ENCODE results near the gene DPRX. TPM values are rescaled to one million over a fixed set of nuclear protein-coding genes. Genes with fewer than 3 reads are reported as not detected.

The DPRX gene
- total and polyA plus RNA-seq, 2 donors (not counting 1 experiment from before 2014, with no cell fraction given), result not detected

- Histone ChIP-seq H4K20me1 (ENCODE audit: control insufficient read depth, extremely low read depth, insufficient read depth, low read length) (no peaks in the 10 kb centered on the region), H3K27me3 (ENCODE audit: control insufficient read depth, insufficient read depth, low read length) (no peaks in the 10 kb centered on the region), H3K4me3 (replicated peaks in 1 of 4; ENCODE audit: control extremely low read depth in 1 of 4, insufficient read depth in 1 of 4, low read depth in 3 of 4, low read length in 4 of 4) (no peak overlapping the region), H3K27ac (ENCODE audit: insufficient read depth, low read length) (no peak overlapping the region), H3K9ac (ENCODE audit: insufficient read depth, low read length) (no peak overlapping the region), H3K4me2 (ENCODE audit: extremely low read depth, insufficient read depth, low read length) (no peak overlapping the region), H3K36me3 (ENCODE audit: control insufficient read depth, insufficient read depth, low read length) (no peaks in the 10 kb centered on the region), H3K79me2 (ENCODE audit: control insufficient read depth, insufficient read depth, low read length) (no peaks in the 10 kb centered on the region), H3K9me3 (ENCODE audit: control insufficient read depth, insufficient read depth, low read depth, low read length) (no peaks in the 10 kb centered on the region), H3K4me1 (ENCODE audit: control insufficient read depth, extremely low read depth, insufficient read depth, low read length) (no peaks in the 10 kb centered on the region), H2AFZ (ENCODE audit: low read length) (no peak overlapping the region)
- TF ChIP-seq CTCF (conservative IDR thresholded peaks at IDR 0.05 in 1 of 2, IDR thresholded peaks at IDR 0.05 in 1 of 2; ENCODE audit: low read depth in 1 of 2, low read length in 2 of 2) (no peak), EZH2 (IDR thresholded peaks at IDR 0.05; ENCODE audit: low read length, missing control alignments) (no peak)
- DNase-seq (ENCODE audit: low read depth in 2 of 2), result no peak
Observed at GRCh38 chr19:53594811-53595509, 36.8 kb upstream of the DPRX start.

- Histone ChIP-seq H2AFZ (ENCODE audit: low read length) (no peak overlapping the region), H3K4me3 (replicated peaks in 1 of 4; ENCODE audit: control extremely low read depth in 1 of 4, insufficient read depth in 1 of 4, low read depth in 3 of 4, low read length in 4 of 4) (no peak overlapping the region), H3K27me3 (ENCODE audit: control insufficient read depth, insufficient read depth, low read length) (no peaks in the 10 kb centered on the region), H4K20me1 (ENCODE audit: control insufficient read depth, extremely low read depth, insufficient read depth, low read length) (no peaks in the 10 kb centered on the region), H3K27ac (ENCODE audit: insufficient read depth, low read length) (no peak overlapping the region), H3K4me1 (ENCODE audit: control insufficient read depth, extremely low read depth, insufficient read depth, low read length) (no peaks in the 10 kb centered on the region), H3K9ac (ENCODE audit: insufficient read depth, low read length) (no peak overlapping the region), H3K79me2 (ENCODE audit: control insufficient read depth, insufficient read depth, low read length) (no peaks in the 10 kb centered on the region), H3K36me3 (ENCODE audit: control insufficient read depth, insufficient read depth, low read length) (no peaks in the 10 kb centered on the region), H3K4me2 (ENCODE audit: extremely low read depth, insufficient read depth, low read length) (no peak overlapping the region), H3K9me3 (ENCODE audit: control insufficient read depth, insufficient read depth, low read depth, low read length) (no peaks in the 10 kb centered on the region)
- no peak for DNase-seq (ENCODE audit: low read depth in 2 of 2)
- TF ChIP-seq CTCF (conservative IDR thresholded peaks at IDR 0.05 in 1 of 2, IDR thresholded peaks at IDR 0.05 in 1 of 2; ENCODE audit: low read depth in 1 of 2, low read length in 2 of 2) (no peak), EZH2 (IDR thresholded peaks at IDR 0.05; ENCODE audit: low read length, missing control alignments) (no peak)
Observed at GRCh38 chr19:53595510-53595867, 36.3 kb upstream of the DPRX start.

GRCh38 chr19:53596056-53596455 is 35.7 kb upstream of the DPRX start:
- H3K27me3 ChIP-seq (ENCODE audit: control insufficient read depth, insufficient read depth, low read length), result no peaks in the 10 kb centered on the region
- H3K4me1 ChIP-seq (ENCODE audit: control insufficient read depth, extremely low read depth, insufficient read depth, low read length), result no peaks in the 10 kb centered on the region
- no peak overlapping the region for H3K27ac ChIP-seq (ENCODE audit: insufficient read depth, low read length)
- H3K9ac ChIP-seq (ENCODE audit: insufficient read depth, low read length), result no peak overlapping the region
- no peaks in the 10 kb centered on the region for H3K36me3 ChIP-seq (ENCODE audit: control insufficient read depth, insufficient read depth, low read length)
- no peak for TF ChIP-seq EZH2 (IDR thresholded peaks at IDR 0.05; ENCODE audit: low read length, missing control alignments)
- no peak for TF ChIP-seq CTCF (conservative IDR thresholded peaks at IDR 0.05 in 1 of 2, IDR thresholded peaks at IDR 0.05 in 1 of 2; ENCODE audit: low read depth in 1 of 2, low read length in 2 of 2)
- H3K4me3 ChIP-seq (replicated peaks in 1 of 4; ENCODE audit: control extremely low read depth in 1 of 4, insufficient read depth in 1 of 4, low read depth in 3 of 4, low read length in 4 of 4), result no peak overlapping the region
- no peaks in the 10 kb centered on the region for H3K79me2 ChIP-seq (ENCODE audit: control insufficient read depth, insufficient read depth, low read length)
- no peak for DNase-seq (ENCODE audit: low read depth in 2 of 2)
- no peaks in the 10 kb centered on the region for H3K9me3 ChIP-seq (ENCODE audit: control insufficient read depth, insufficient read depth, low read depth, low read length)
- no peaks in the 10 kb centered on the region for H4K20me1 ChIP-seq (ENCODE audit: control insufficient read depth, extremely low read depth, insufficient read depth, low read length)
- H3K4me2 ChIP-seq (ENCODE audit: extremely low read depth, insufficient read depth, low read length), result no peak overlapping the region
- H2AFZ ChIP-seq (ENCODE audit: low read length), result no peak overlapping the region

Data from fibroblast of lung (primary cell).